ENCODE results near the gene ZFP36L2. TPM values are rescaled to one million over a fixed set of nuclear protein-coding genes. Genes with fewer than 3 reads are reported as not detected.

The ZFP36L2 gene
- total and polyA plus RNA-seq, 9 of the 15 experiments (the other 6 are each of a cell fraction or from before 2014, with no cell fraction given), result 4.1 to 60.6 (median 20.3) TPM

GRCh38 chr2:43174368-43174916 lies 52.0 kb downstream of the ZFP36L2 start (continued):
- TF ChIP-seq CEBPZ (IDR thresholded peaks at IDR 0.05; ENCODE audit: borderline replicate concordance, low read depth, low read length), result no peak
- TF ChIP-seq ZMIZ1 (IDR thresholded peaks at IDR 0.05; ENCODE audit: low read depth in 2 of 2, low read length in 2 of 2), result no peak
- no peak for TF ChIP-seq ZNF41 (CRISPR knock-in tag; conservative IDR thresholded peaks at IDR 0.05)
- no peak for TF ChIP-seq ZNF785 (CRISPR knock-in tag; IDR thresholded peaks at IDR 0.05)
- no peak for TF ChIP-seq NR0B1 (IDR thresholded peaks at IDR 0.05; ENCODE audit: partially characterized antibody)
- TF ChIP-seq SOX6 (IDR thresholded peaks at IDR 0.05), result no peak
- TF ChIP-seq ZNF165 (CRISPR knock-in tag; IDR thresholded peaks at IDR 0.05; ENCODE audit: borderline replicate concordance), result no peak
- TF ChIP-seq GABPA (tag; conservative IDR thresholded peaks at IDR 0.05; ENCODE audit: low read depth), result no peak
- TF ChIP-seq RBBP5 (IDR thresholded peaks at IDR 0.05; ENCODE audit: borderline replicate concordance, insufficient read depth, low read length, poor library complexity, severe bottlenecking), result no peak
- TF ChIP-seq ARHGAP35 (IDR thresholded peaks at IDR 0.05; ENCODE audit: partially characterized antibody), result no peak
- no peak for TF ChIP-seq HDAC2 (IDR thresholded peaks at IDR 0.05)
- no peak for TF ChIP-seq XRCC3 (IDR thresholded peaks at IDR 0.05)
- no peak for TF ChIP-seq ARID4B (CRISPR knock-in tag; IDR thresholded peaks at IDR 0.05)
- TF ChIP-seq RBM25 (IDR thresholded peaks at IDR 0.05; ENCODE audit: low read depth, low read length, severe bottlenecking), result no peak
- no peak for TF ChIP-seq ZNF24 (IDR thresholded peaks at IDR 0.05)

All from K562 (cell line).